Measurements from ENCODE around the gene ZSWIM8.
"Not testable (repeated sequence)": the region's sequence is repeated elsewhere in the genome, so short reads cannot be mapped to it uniquely, and the experiment has no call there.

ZSWIM8 gene

GRCh38 chr10:73779018-73779417 lies 6.4 kb upstream of the ZSWIM8 start:
- Histone ChIP-seq H3K4me3 (ENCODE audit: low read length) (no peak overlapping the region), H3K9me3 (ENCODE audit: insufficient read depth, low read depth, low read length) (no peaks in the 10 kb centered on the region), H3K9ac (ENCODE audit: low read depth, low read length) (no peak overlapping the region), H3K27ac (ENCODE audit: low read length) (no peak overlapping the region), H3K27me3 (ENCODE audit: insufficient read depth, low read length) (no peaks in the 10 kb centered on the region), H3K4me1 (ENCODE audit: insufficient read depth, low read length) (peaks cover 10% of the 10 kb centered on the region; the same call in 1 of the 2 replicates), H3K36me3 (ENCODE audit: insufficient read depth, low read depth, low read length) (peaks cover 42% of the 10 kb centered on the region)

GRCh38 chr10:73779539-73780197 lies 5.7 kb upstream of the ZSWIM8 start:
- Histone ChIP-seq H3K9ac (ENCODE audit: low read depth, low read length) (no peak overlapping the region), H3K9me3 (ENCODE audit: insufficient read depth, low read depth, low read length) (no peaks in the 10 kb centered on the region), H3K4me1 (ENCODE audit: insufficient read depth, low read length) (peaks cover 10% of the 10 kb centered on the region; the same call in 1 of the 2 replicates), H3K4me3 (ENCODE audit: low read length) (no peak overlapping the region), H3K36me3 (ENCODE audit: insufficient read depth, low read depth, low read length) (peaks cover 42% of the 10 kb centered on the region), H3K27me3 (ENCODE audit: insufficient read depth, low read length) (no peaks in the 10 kb centered on the region), H3K27ac (ENCODE audit: low read length) (no peak overlapping the region)

- H3K36me3 ChIP-seq (ENCODE audit: insufficient read depth, low read depth, low read length), result peaks cover 40% of the 10 kb centered on the region
- H3K4me1 ChIP-seq (ENCODE audit: insufficient read depth, low read length), result peaks cover 10% of the 10 kb centered on the region; the same call in 1 of the 2 replicates
- H3K4me3 ChIP-seq (ENCODE audit: low read length), result no peak overlapping the region; the same call in 1 of the 2 replicates
Measured at GRCh38 chr10:73780301-73780700, 5.1 kb upstream of the ZSWIM8 start.

GRCh38 chr10:73780966-73781365 lies 4.4 kb upstream of the ZSWIM8 start:
- Histone ChIP-seq H3K27ac (ENCODE audit: low read length) (no peak overlapping the region), H3K4me1 (ENCODE audit: insufficient read depth, low read length) (peaks cover 10% of the 10 kb centered on the region; the same call in 1 of the 2 replicates), H3K27me3 (ENCODE audit: insufficient read depth, low read length) (no peaks in the 10 kb centered on the region), H3K4me3 (ENCODE audit: low read length) (peak overlapping the region; percentile 96), H3K9me3 (ENCODE audit: insufficient read depth, low read depth, low read length) (no peaks in the 10 kb centered on the region), H3K36me3 (ENCODE audit: insufficient read depth, low read depth, low read length) (peaks cover 33% of the 10 kb centered on the region), H3K9ac (ENCODE audit: low read depth, low read length) (peak overlapping the region; percentile 96; the same call in 1 of the 2 replicates)

More at GRCh38 chr10:73780301-73780700, 5.1 kb upstream of the ZSWIM8 start:
- H3K9me3 ChIP-seq (ENCODE audit: insufficient read depth, low read depth, low read length), result no peaks in the 10 kb centered on the region
- H3K9ac ChIP-seq (ENCODE audit: low read depth, low read length), result no peak overlapping the region
- no peaks in the 10 kb centered on the region for H3K27me3 ChIP-seq (ENCODE audit: insufficient read depth, low read length)
- no peak overlapping the region for H3K27ac ChIP-seq (ENCODE audit: low read length)

- peak overlapping the region; percentile 96 for H3K4me3 ChIP-seq (ENCODE audit: low read length)
Measured at GRCh38 chr10:73781548-73781878, 3.9 kb upstream of the ZSWIM8 start.

GRCh38 chr10:73781879-73782748 lies 3.3 kb upstream of the ZSWIM8 start, which contains the start of gene CHCHD1:
Gene CHCHD1, plus strand, starts transcription at chr10:73782048. Its CDS starts 28 bp downstream, at chr10:73782076.
- peak within 1 kb of the TSS; percentile 80 for H3K27ac ChIP-seq (ENCODE audit: low read length)
- H3K4me3 ChIP-seq (ENCODE audit: low read length), result peak within 1 kb of the TSS; percentile 96
- peaks cover 13% of the 10 kb centered on the region for H3K4me1 ChIP-seq (ENCODE audit: insufficient read depth, low read length)
- no peaks in the 10 kb centered on the region for H3K27me3 ChIP-seq (ENCODE audit: insufficient read depth, low read length)
- no peaks in the 10 kb centered on the region for H3K9me3 ChIP-seq (ENCODE audit: insufficient read depth, low read depth, low read length)
- peaks cover 29% of the 10 kb centered on the region for H3K36me3 ChIP-seq (ENCODE audit: insufficient read depth, low read depth, low read length)
- peak within 1 kb of the TSS; percentile 96 for H3K9ac ChIP-seq (ENCODE audit: low read depth, low read length)

More at GRCh38 chr10:73781548-73781878, 3.9 kb upstream of the ZSWIM8 start:
- Histone ChIP-seq H3K4me1 (ENCODE audit: insufficient read depth, low read length) (peaks cover 11% of the 10 kb centered on the region), H3K27ac (ENCODE audit: low read length) (peak overlapping the region; percentile 80), H3K36me3 (ENCODE audit: insufficient read depth, low read depth, low read length) (peaks cover 33% of the 10 kb centered on the region), H3K9ac (ENCODE audit: low read depth, low read length) (peak overlapping the region; percentile 96; the same call in 1 of the 2 replicates), H3K27me3 (ENCODE audit: insufficient read depth, low read length) (no peaks in the 10 kb centered on the region), H3K9me3 (ENCODE audit: insufficient read depth, low read depth, low read length) (no peaks in the 10 kb centered on the region)

- Histone ChIP-seq H3K9ac (ENCODE audit: low read depth, low read length) (peak overlapping the region; percentile 96; the same call in 1 of the 2 replicates), H3K27ac (ENCODE audit: low read length) (no peak overlapping the region), H3K9me3 (ENCODE audit: insufficient read depth, low read depth, low read length) (no peaks in the 10 kb centered on the region), H3K36me3 (ENCODE audit: insufficient read depth, low read depth, low read length) (peaks cover 26% of the 10 kb centered on the region), H3K27me3 (ENCODE audit: insufficient read depth, low read length) (no peaks in the 10 kb centered on the region), H3K4me1 (ENCODE audit: insufficient read depth, low read length) (peaks cover 13% of the 10 kb centered on the region), H3K4me3 (ENCODE audit: low read length) (peak overlapping the region; percentile 96)
Measured at GRCh38 chr10:73782749-73783085, 2.7 kb upstream of the ZSWIM8 start.

- Histone ChIP-seq H3K4me3 (ENCODE audit: low read length) (peak overlapping the region; percentile 91), H3K27ac (ENCODE audit: low read length) (no peak overlapping the region), H3K9ac (ENCODE audit: low read depth, low read length) (peak overlapping the region; percentile 76; the same call in 1 of the 2 replicates), H3K9me3 (ENCODE audit: insufficient read depth, low read depth, low read length) (no peaks in the 10 kb centered on the region), H3K36me3 (ENCODE audit: insufficient read depth, low read depth, low read length) (peaks cover 15% of the 10 kb centered on the region), H3K27me3 (ENCODE audit: insufficient read depth, low read length) (no peaks in the 10 kb centered on the region), H3K4me1 (ENCODE audit: insufficient read depth, low read length) (peaks cover 10% of the 10 kb centered on the region)
Measured at GRCh38 chr10:73785721-73786511, 510 bp downstream of the ZSWIM8 start.

- peaks cover 21% of the 10 kb centered on the region for H3K36me3 ChIP-seq (ENCODE audit: insufficient read depth, low read depth, low read length)
- H3K27me3 ChIP-seq (ENCODE audit: insufficient read depth, low read length), result no peaks in the 10 kb centered on the region
- H3K9ac ChIP-seq (ENCODE audit: low read depth, low read length), result peak overlapping the region; percentile 76; the same call in 1 of the 2 replicates
- peak overlapping the region; percentile 91 for H3K4me3 ChIP-seq (ENCODE audit: low read length)
- H3K9me3 ChIP-seq (ENCODE audit: insufficient read depth, low read depth, low read length), result no peaks in the 10 kb centered on the region
- no peak overlapping the region for H3K27ac ChIP-seq (ENCODE audit: low read length)
- H3K4me1 ChIP-seq (ENCODE audit: insufficient read depth, low read length), result peaks cover 10% of the 10 kb centered on the region
Measured at GRCh38 chr10:73786512-73786885, 1.1 kb downstream of the ZSWIM8 start.

- not testable (repeated sequence) for H3K9ac ChIP-seq (ENCODE audit: low read depth, low read length); H3K27me3 ChIP-seq (ENCODE audit: insufficient read depth, low read length); H3K4me1 ChIP-seq (ENCODE audit: insufficient read depth, low read length); H3K27ac ChIP-seq (ENCODE audit: low read length); H3K9me3 ChIP-seq (ENCODE audit: insufficient read depth, low read depth, low read length); H3K4me3 ChIP-seq (ENCODE audit: low read length)
- peaks cover 28% of the 10 kb centered on the region for H3K36me3 ChIP-seq (ENCODE audit: insufficient read depth, low read depth, low read length)
Measured at GRCh38 chr10:73787031-73787800, 1.8 kb downstream of the ZSWIM8 start.

All from iPS-20b (cell line).